ENCODE results near the gene MGAT3.

MGAT3 gene

DNA sequence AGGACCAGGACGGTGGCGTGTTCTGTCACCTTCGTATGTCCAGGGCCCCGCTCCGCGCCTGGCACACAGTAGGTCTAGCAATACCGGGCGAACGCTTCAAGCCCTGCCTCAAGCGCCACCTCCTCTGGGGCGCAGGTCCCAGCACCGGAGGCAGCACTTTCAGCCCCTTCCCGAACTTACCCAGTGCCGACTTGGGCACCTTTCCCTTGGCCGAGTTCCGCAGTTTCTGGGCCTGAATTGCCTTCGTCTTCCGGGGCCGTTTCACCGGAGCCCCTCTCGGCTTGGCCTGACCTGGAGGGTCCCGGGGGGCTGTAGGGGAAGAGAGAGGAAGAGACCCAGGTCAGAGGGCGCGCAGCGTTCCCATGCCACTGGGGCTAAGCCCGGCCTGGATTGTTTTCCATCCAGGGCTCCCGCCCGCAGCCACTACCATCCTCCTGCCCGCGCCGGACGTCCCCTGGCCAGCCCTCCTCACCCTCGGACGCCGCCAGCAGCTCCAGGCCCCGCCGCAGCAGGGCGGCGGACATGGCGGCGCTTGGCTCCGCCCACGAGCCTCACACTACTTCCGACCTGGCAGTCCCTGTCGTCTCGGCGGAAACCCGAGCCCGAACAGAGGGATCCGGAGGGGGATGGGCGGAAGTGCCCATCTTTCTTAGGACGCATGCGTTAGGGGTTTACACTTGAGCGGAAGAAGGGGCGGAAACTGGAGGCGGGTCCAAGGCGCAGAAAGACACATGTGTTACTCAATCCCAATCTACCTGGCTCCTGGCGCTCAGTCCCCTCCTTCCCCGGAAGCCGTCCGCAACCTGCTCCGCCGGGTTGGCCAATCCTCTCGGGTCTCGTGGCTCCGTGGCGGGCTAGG lies 75.6 kb downstream of the MGAT3 start, which contains the start of gene RPS19BP1:
Gene RPS19BP1 (minus strand): TSS at position 534 of the 859 bp plus-strand sequence. CDS start 10 bp downstream, at position 524.
- peak; percentile 93 to 100 (median 98) for DNase-seq
- intact Hi-C loops (cut with DNase I), result loop anchor here (5.0 kb wide), 1 partner anchor 815 kb away; the partner anchor contains the start of gene ADSL

DNA sequence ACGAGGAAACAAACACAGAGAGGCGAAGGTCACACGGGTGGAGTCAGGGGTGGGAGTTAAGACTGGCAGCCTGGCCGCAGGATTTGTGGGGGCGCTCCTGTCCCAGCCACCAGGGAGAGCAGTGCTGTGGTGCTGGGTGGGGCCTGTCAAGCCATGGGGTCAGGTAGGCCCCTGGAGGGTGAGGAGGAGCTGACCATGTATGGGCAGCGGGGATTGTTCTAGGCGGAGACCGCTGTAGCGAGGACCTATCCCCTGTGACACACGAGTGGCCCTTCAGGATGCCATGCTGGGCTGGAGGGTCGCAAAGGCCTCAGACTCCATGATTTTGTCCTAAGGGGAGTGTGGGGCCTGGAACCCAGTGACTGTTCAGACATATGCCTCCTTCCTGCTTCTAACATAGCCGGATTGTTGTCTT lies 77.3 kb downstream of the MGAT3 start:
- no peak for DNase-seq
- intact Hi-C loops (cut with DNase I), result loop anchor here (5.0 kb wide), 1 partner anchor 813 kb away; the partner anchor contains the start of gene ADSL

DNA sequence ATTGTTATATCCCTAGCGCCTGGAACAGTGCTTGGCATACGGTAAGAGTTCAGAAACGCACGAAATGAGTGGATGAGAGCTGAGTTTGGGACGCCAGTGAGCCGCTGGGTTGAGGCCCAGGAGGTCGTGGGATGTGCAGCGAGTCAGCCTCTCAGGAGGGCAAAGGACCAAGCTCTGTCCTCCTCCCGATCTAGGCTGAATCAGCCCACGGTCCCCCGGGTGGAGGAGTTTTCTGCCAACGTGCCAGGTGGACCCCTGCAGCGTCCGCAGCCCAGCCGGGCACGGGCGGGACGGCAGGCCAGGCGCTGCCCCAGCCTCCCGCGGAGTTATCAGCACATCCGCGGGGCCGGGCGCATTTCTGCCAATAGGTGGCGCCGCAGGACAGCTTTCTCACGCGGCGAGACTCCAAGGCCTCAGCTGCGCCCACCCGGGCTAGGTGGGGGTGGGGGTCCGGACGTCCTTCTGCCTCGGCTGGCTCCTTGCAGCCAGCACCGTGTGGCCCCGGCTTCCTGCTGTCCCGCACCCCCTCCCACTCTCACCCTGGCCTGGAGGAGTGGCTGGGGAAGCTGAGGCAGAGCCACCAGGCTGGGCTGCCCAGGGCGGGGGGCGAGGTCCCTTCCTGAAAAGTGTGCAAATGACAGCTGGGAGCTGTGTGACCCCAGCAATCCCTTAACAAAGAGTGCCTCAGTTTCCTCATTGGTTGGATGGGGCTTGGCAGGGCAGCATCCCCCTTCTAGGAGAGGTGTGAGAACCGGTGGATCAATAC lies 78.0 kb downstream of the MGAT3 start:
- intact Hi-C loops (cut with DNase I), result loop anchor here (5.0 kb wide), 3 partner anchors 488 to 813 kb away; partner anchors contain the start of gene ADSL
- peak; percentile 71 to 96 (median 90) for DNase-seq

DNA sequence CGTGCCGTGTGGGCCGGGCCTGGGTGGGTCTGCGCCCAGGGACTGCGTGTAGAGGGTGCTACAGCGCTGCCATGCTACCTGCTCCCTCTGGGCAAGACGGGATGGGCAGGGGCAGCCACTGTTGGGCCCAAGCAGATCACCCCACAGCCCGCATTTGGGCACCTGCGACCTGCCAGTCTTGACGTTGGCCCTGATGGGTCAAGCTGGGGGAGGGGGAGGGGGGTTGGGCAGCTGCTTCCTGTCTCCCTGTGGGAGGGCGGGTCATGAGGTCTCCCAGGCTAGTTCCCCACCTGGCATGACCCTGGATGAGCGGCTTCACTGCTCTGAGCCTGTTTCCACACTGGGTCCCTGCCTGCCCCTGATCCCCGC lies 78.5 kb downstream of the MGAT3 start:
- intact Hi-C loops (cut with DNase I), result loop anchor here (5.0 kb wide), 2 partner anchors 487 to 502 kb away; no protein-coding TSS in a partner anchor
- DNase-seq, result no peak

DNA sequence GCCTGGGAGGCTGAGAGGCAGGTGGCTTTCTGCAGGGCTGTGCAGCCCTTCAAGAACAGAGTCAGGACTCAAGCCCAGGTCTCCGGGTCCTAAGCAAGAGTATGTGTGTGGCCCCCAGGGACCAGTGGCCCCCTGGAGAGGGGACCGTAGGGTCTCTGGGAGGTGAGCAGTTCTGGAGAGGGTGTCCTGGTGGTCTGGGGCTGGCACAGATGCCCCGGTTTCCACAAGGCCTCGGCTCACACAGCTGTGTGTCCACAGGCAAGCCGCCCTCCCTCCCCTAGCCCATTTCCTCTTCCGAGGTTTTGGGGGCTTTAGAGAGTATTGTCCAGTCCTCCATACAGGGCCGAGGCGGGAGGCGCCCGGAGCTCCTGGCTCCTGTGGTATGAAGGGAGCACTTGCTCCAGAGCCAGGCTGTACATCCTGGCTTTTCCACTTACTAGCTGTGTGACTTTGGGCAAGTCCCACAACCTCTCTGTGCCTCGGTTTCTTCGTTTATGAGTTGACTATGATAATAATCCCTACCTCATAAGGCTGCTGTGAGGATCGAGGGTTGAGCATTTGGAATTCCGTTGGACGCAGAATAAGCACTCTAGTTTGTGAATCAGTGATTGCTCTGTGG lies 79.1 kb downstream of the MGAT3 start:
- intact Hi-C loops (cut with DNase I), result loop anchor here (5.0 kb wide), 2 partner anchors 486 to 501 kb away; no protein-coding TSS in a partner anchor
- no peak for DNase-seq

DNA sequence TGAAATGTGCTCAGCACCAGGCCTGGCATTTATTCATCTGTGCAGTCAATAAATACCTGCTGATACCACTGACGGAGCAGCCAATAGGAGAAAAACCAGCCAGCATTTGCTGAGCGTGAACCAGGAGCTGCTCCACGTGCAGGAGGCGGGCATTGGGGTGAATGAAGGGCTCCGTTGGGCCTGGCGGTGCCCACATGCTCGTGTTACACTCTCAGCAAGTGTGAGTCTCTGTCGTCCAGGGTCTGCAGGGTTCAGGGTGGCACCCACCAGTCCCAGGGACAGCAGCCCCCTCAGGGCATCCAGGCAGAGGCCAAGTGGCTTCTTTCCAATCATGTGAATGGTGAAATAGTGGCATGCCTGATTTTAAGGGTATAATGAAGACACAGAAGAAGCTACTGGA lies 79.9 kb downstream of the MGAT3 start:
- intact Hi-C loops (cut with DNase I), result loop anchor here (5.0 kb wide), 2 partner anchors 486 to 501 kb away; no protein-coding TSS in a partner anchor
- no peak for DNase-seq

DNA sequence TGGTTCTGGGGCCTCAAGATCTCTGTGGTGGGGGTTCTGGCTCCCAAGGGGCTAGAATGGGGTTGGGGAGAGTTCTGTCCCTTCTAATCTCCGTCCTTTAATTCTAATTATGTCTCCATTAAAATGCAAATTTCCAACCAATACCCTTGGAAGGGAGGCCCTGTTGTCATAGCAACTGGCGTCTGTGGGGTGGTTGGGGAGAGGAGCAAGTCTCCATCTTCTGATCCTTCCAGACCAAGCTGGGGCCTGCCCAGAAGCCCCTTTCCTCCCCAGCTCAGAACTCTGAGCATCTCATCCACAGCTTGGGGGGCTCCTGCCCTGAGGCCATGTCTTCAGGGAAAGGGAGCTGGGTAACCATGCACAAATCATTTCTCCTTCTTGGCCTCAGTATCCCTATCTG lies 81.2 kb downstream of the MGAT3 start:
- DNase-seq, result no peak
- intact Hi-C loops (cut with DNase I), result loop anchor here (5.0 kb wide), 2 partner anchors 484 to 499 kb away; no protein-coding TSS in a partner anchor

Measured in head of caudate nucleus (tissue), 42 donors.